OCI-LY7 (cell line): ENCODE data around the gene PLEKHG4B. TPM values are rescaled to one million over a fixed set of nuclear protein-coding genes. Genes with fewer than 3 reads are reported as not detected.

Experiments
- BruUV-seq: library from RNA; stranded (reverse); fragments of 400-500 nt; replicated peaks from 2 replicates; lab custom pipeline; 2021; lab: Mats Ljungman, UMichigan
- CTCF ChIA-PET: fragments of 300-600 bp; sonication (Branson Sonifier 250); formaldehyde crosslinking; loops from one replicate; lab custom pipeline; 2022; ENCODE audit warnings: antibody characterized with exemption; ENCODE audit not compliant: unreplicated experiment; lab: Charles Lee
- POLR2A ChIA-PET: fragments of 300-600 bp; sonication (Branson Sonifier 250); formaldehyde crosslinking; loops from one replicate; lab custom pipeline; 2022; ENCODE audit warnings: antibody characterized with exemption; lab: Charles Lee
- DNase-seq: peaks from one replicate; pipeline ENCODE4 v3.0.0-alpha.2; 2015; ENCODE audit warnings: low spot score
- H2AFZ ChIP-seq: fragments of 200-600 bp; sonication (generic), shearing (Covaris generic); 2 replicates; pipeline ENCODE4 v1.6.1; 2014; ENCODE audit warnings: mild to moderate bottlenecking, antibody characterized with exemption, low read length, moderate library complexity
- H3K27ac ChIP-seq: fragments of 200-600 bp; sonication (generic); 2 replicates; pipeline ENCODE4 v1.5.1; 2014; ENCODE audit warnings: mixed run types, low read depth, mild to moderate bottlenecking, moderate library complexity, low read length, inconsistent platforms; ENCODE audit not compliant: poor library complexity, severe bottlenecking
- H3K36me3 ChIP-seq: fragments of 200-600 bp; sonication (generic); 2 replicates; pipeline ENCODE4 v1.6.1; 2014; ENCODE audit warnings: mild to moderate bottlenecking, antibody characterized with exemption, low read length, moderate library complexity, mixed read lengths; ENCODE audit not compliant: insufficient read depth
- H3K4me1 ChIP-seq: fragments of 200-600 bp; sonication (generic); 2 replicates; pipeline ENCODE4 v1.5.1; 2014; ENCODE audit warnings: mild to moderate bottlenecking, low read length; ENCODE audit not compliant: insufficient read depth, poor library complexity, severe bottlenecking
- H3K4me2 ChIP-seq: fragments of 200-600 bp; sonication (generic); 2 replicates; pipeline ENCODE4 v1.6.1; 2014; ENCODE audit warnings: mild to moderate bottlenecking, low read length
- H3K4me3 ChIP-seq: fragments of 200-600 bp; sonication (generic); 2 replicates; pipeline ENCODE4 v1.5.1; 2014; ENCODE audit warnings: mild to moderate bottlenecking, low read depth, low read length; ENCODE audit not compliant: poor library complexity, severe bottlenecking
- H3K79me2 ChIP-seq: fragments of 200-600 bp; sonication (generic); 2 replicates; pipeline ENCODE4 v1.6.1; 2016; ENCODE audit warnings: low read depth, mild to moderate bottlenecking, low read length, moderate library complexity, mixed read lengths; ENCODE audit not compliant: insufficient read depth
- H3K9me2 ChIP-seq: fragments of 200-600 bp; sonication (generic); 2 replicates; pipeline ENCODE4 v1.6.1; 2016; ENCODE audit warnings: mild to moderate bottlenecking, low read length, mixed read lengths; ENCODE audit not compliant: insufficient read depth
- H3K9me3 ChIP-seq: fragments of 200-600 bp; sonication (generic); 2 replicates; pipeline ENCODE4 v1.6.1; 2014; ENCODE audit warnings: mild to moderate bottlenecking, mixed run types, low read length, mixed read lengths
- H4K20me1 ChIP-seq: fragments of 200-600 bp; sonication (generic); 2 replicates; pipeline ENCODE4 v1.6.1; 2014; ENCODE audit warnings: mild to moderate bottlenecking, antibody characterized with exemption, low read length, moderate library complexity, mixed read lengths; ENCODE audit not compliant: insufficient read depth
- EZH2phosphoT487 ChIP-seq: fragments of 200-600 bp; sonication (generic); IDR thresholded peaks from 2 replicates; pipeline ENCODE4 v1.6.1; 2018; ENCODE audit warnings: low read depth, borderline replicate concordance, mild to moderate bottlenecking, mixed run types, antibody characterized with exemption, low read length, moderate library complexity, mixed read lengths
- intact Hi-C: fragments of 100-400 bp; cut with micrococcal nuclease; formaldehyde crosslinking; loops from one replicate; pipeline ENCODE4 v1.10.0; 2022; ENCODE audit not compliant: unreplicated experiment
- total RNA-seq, 2 experiments: library from RNA; depleted of rRNA in 1 of 2; stranded (reverse); fragments of >200 nt in 1 of 2; shearing (Covaris generic) in 1 of 2; gene quantifications; 2 replicates each; pipeline ENCODE4 v1.2.3, GENCODE V29; 2014 to 2022
- TF ChIP-seq, protein P1 (sequence below): fragments of 200-600 bp; sonication (generic); conservative IDR thresholded peaks from 2 replicates; pipeline ENCODE4 v1.5.1; 2014; ENCODE audit warnings: mild to moderate bottlenecking, antibody characterized with exemption, low read length, moderate library complexity, mixed read lengths

The PLEKHG4B gene
- total RNA-seq, 2 experiments from 2014 or later: 0.30 to 0.41 TPM

DNA sequence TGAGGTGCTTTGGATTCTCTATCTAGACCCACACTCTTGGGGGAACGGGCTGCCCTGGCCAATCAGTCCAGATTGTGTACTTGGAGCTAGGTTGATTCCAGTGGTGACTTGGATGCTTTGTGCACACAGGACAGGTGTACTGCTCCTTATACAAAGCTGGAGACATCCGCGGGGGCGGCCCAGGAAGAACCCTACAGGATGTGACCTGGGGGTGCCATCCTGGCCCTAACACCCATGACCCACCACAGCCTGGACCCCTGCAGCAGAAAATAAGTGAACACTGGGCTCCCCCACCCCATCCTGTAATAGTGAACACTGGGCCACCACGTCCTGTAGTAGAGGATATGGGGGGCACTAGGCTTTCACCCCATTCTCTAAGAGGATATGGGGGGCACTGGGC is 12.1 kb upstream of the PLEKHG4B start:
- DNase-seq: no peak
- H4K20me1 ChIP-seq: no peaks in the 10 kb centered on the region
- intact Hi-C loops: no loop called here
- no TSS peak for BruUV-seq
- no peaks in the 10 kb centered on the region for H3K4me1 ChIP-seq
- H3K9me2 ChIP-seq: no peaks in the 10 kb centered on the region
- no peaks in the 10 kb centered on the region for H3K79me2 ChIP-seq
- TF ChIP-seq EZH2phosphoT487: no peak
- TF ChIP-seq, protein P1, sequence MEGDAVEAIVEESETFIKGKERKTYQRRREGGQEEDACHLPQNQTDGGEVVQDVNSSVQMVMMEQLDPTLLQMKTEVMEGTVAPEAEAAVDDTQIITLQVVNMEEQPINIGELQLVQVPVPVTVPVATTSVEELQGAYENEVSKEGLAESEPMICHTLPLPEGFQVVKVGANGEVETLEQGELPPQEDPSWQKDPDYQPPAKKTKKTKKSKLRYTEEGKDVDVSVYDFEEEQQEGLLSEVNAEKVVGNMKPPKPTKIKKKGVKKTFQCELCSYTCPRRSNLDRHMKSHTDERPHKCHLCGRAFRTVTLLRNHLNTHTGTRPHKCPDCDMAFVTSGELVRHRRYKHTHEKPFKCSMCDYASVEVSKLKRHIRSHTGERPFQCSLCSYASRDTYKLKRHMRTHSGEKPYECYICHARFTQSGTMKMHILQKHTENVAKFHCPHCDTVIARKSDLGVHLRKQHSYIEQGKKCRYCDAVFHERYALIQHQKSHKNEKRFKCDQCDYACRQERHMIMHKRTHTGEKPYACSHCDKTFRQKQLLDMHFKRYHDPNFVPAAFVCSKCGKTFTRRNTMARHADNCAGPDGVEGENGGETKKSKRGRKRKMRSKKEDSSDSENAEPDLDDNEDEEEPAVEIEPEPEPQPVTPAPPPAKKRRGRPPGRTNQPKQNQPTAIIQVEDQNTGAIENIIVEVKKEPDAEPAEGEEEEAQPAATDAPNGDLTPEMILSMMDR: no peak
- no peaks in the 10 kb centered on the region for H3K9me3 ChIP-seq
- H3K36me3 ChIP-seq: no peaks in the 10 kb centered on the region
- no peak overlapping the region for H3K4me2 ChIP-seq
- CTCF ChIA-PET: no interaction called here
- H3K27ac ChIP-seq: no peak overlapping the region
- POLR2A ChIA-PET: no interaction called here
- H2AFZ ChIP-seq: no peak overlapping the region
- H3K4me3 ChIP-seq: no peak overlapping the region

DNA sequence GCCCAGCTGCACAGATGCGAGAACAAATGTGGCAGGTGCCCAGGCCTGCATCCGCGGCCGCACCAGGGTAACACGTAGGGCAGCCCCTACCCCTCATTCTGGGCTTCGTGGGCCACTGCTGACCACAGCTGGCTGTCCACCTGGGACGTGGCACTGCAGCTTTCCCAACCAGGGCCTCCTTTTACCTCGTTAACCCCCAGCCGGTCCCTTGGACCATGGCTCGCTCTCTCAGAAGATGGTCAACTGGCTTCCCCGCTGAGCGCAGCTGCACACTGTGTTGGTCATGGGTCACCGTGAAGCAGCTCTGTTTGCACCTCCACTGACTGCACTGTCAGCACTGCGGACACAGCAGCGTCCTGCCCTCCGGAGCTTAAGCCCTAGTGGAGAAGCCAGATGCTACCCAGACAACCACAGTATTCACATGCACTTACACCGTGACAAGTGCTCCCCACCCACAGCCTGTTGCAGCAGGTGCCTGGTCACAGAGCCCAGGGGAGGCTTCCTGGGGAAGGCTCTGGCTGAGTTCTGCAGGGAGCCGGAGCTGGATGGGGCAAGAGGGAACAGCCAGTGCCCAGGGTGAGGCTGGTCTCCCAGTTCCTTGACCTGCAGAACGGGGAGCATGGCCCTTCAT is 10.5 kb upstream of the PLEKHG4B start:
- no peak overlapping the region for H3K27ac ChIP-seq
- no peaks in the 10 kb centered on the region for H3K36me3 ChIP-seq
- DNase-seq: no peak

DNA sequence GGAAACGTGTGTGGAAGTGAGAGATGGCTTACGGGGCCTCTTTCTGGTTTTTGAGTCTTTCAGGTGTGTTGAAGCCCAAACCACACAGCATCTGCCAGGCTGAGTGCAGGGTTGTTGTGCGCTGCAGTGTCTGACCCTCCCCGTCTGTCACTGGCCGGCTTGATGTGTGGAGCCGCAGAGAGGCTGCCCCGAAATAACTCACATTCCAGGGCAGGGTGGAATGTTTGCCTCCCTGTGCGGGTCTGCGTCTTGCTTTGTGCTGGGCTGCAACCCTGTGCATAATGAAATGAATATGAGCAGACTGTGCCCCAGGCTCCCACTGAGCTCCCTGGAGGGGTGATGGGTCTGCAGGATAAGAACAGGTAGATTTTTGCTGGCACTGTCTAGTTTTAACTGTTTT is 9.9 kb upstream of the PLEKHG4B start:
- no peak overlapping the region for H2AFZ ChIP-seq
- H3K4me2 ChIP-seq: no peak overlapping the region
- H3K9me2 ChIP-seq: no peaks in the 10 kb centered on the region
- ChIA-PET POLR2A (no interaction called here), CTCF (no interaction called here)
- no peaks in the 10 kb centered on the region for H3K4me1 ChIP-seq
- no peak for TF ChIP-seq EZH2phosphoT487
- TF ChIP-seq, protein P1: no peak
- H3K36me3 ChIP-seq: no peaks in the 10 kb centered on the region
- no peaks in the 10 kb centered on the region for H4K20me1 ChIP-seq
- no peak overlapping the region for H3K27ac ChIP-seq
- H3K79me2 ChIP-seq: no peaks in the 10 kb centered on the region
- BruUV-seq: no TSS peak
- H3K4me3 ChIP-seq: no peak overlapping the region
- no peaks in the 10 kb centered on the region for H3K9me3 ChIP-seq
- no peak for DNase-seq
- intact Hi-C loops: no loop called here

More for the DNA sequence above, 10.5 kb upstream of the PLEKHG4B start:
- H3K9me2 ChIP-seq: no peaks in the 10 kb centered on the region
- ChIA-PET POLR2A (no interaction called here), CTCF (no interaction called here)
- H3K79me2 ChIP-seq: no peaks in the 10 kb centered on the region
- H3K4me3 ChIP-seq: no peak overlapping the region
- H3K4me2 ChIP-seq: no peak overlapping the region
- no TSS peak for BruUV-seq
- no peaks in the 10 kb centered on the region for H3K9me3 ChIP-seq
- H4K20me1 ChIP-seq: no peaks in the 10 kb centered on the region
- intact Hi-C loops: no loop called here
- TF ChIP-seq EZH2phosphoT487: no peak
- TF ChIP-seq, protein P1: no peak
- no peak overlapping the region for H2AFZ ChIP-seq
- no peaks in the 10 kb centered on the region for H3K4me1 ChIP-seq
